GM23248 (cell line): ENCODE data around the gene HMGN1.

Experiments used
- EZH2 ChIP-seq: fragments of 200-600 bp; sonication (generic); IDR thresholded peaks from 2 replicates; pipeline ENCODE4 v1.6.1; 2018; ENCODE audit warnings: antibody characterized with exemption, mild to moderate bottlenecking; ENCODE audit not compliant: insufficient read depth, poor library complexity, severe bottlenecking
- EZH2phosphoT487 ChIP-seq: fragments of 200-600 bp; sonication (generic); IDR thresholded peaks from 2 replicates; pipeline ENCODE4 v1.6.1; 2018; ENCODE audit warnings: antibody characterized with exemption, moderate library complexity, mild to moderate bottlenecking, low read depth; ENCODE audit not compliant: insufficient read depth

DNA sequence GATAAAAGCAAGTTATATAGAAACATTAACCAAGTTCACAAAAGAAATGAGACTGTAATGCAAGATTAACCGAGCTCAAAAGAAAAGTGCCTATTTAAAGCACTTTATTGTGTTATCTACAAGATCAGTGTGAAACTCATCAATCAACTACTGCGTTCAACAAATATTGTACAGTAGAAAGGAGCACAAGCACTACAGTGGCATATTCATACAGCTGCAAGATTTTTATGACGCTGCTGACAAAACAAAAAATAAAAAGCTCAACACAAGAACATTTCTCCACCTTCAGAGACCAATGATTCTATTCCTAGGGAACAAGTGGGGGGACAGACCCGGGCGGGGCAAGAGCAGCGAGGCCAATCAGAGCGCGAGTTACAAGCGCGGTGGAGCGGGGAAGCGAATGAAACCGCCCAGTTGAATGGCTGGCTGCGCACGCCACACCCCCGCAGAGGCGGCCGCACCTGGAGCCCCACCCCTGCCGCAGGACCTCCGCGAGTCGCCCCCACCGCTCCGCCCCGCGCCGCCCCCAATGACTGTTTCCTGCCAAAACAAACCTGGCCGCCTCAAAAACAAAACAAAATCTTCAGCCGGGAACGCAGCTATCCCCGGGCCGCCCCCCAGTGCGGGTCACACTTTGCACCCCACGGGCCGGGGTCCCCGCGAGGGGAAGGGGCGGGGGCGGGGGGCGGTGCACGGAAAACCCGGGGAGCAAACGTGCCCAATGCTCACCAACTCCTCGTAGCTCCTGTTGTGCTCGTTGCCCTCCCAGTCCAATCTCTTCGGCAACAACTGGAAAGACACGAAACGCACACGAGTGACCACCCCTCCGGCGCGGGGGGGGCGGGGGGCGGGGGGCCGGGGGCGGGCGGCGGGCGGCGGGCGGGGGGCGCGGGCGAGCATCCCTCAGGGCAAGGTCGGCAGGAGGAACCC, 36.5 kb downstream of the HMGN1 start:
- TF ChIP-seq EZH2phosphoT487 (no peak), EZH2 (no peak)
